WERI-Rb-1 (cell line): ENCODE data around the gene NME4.
A peak's percentile ranks its signal among the peaks of the same experiment; 100 is the strongest.

ENCODE experiments used
- DNase-seq: peaks from one replicate; pipeline ENCODE4 v3.0.0-alpha.2; 2020
- H3K27ac ChIP-seq: fragments of 250-450 bp; sonication (Bioruptor Pico); 2 replicates; pipeline ENCODE4 v1.5.1; 2020; ENCODE audit warnings: mild to moderate bottlenecking, moderate library complexity
- H3K27me3 ChIP-seq: fragments of 250-450 bp; sonication (Bioruptor Pico); 2 replicates; pipeline ENCODE4 v1.5.1; 2021; ENCODE audit warnings: mild to moderate bottlenecking, low read depth, moderate library complexity; ENCODE audit not compliant: insufficient read depth, severe bottlenecking
- H3K36me3 ChIP-seq: fragments of 250-450 bp; sonication (Bioruptor Pico); 2 replicates; pipeline ENCODE4 v1.5.1; 2020; ENCODE audit warnings: mild to moderate bottlenecking, moderate library complexity
- H3K4me3 ChIP-seq: 2 replicates; pipeline ENCODE4 v1.5.1; 2011; ENCODE audit warnings: low read depth, mild to moderate bottlenecking, control low read depth, low read length
- H3K9me3 ChIP-seq: fragments of 250-450 bp; sonication (Bioruptor Pico); 2 replicates; pipeline ENCODE4 v1.5.1; 2021; ENCODE audit warnings: mild to moderate bottlenecking, moderate library complexity; ENCODE audit not compliant: severe bottlenecking
- TF ChIP-seq, protein P1 (sequence below): IDR thresholded peaks from 2 replicates; pipeline ENCODE4 v1.5.1; 2011; ENCODE audit warnings: low read depth, mild to moderate bottlenecking, control low read depth, inconsistent platforms, low read length

NME4 gene

GRCh38 chr16:352547-353403, 44.2 kb upstream of the NME4 start, which contains the start of gene AXIN1:
TSS of gene AXIN1 (minus strand) at chr16:352723. CDS start at chr16:347025, 5,698 bp downstream.
- no peaks in the 10 kb centered on the region for H3K27me3 ChIP-seq
- DNase-seq = peak; percentile 100
- H3K4me3 ChIP-seq = peak within 1 kb of the TSS; percentile 62
- peaks cover 22% of the 10 kb centered on the region for H3K36me3 ChIP-seq
- TF ChIP-seq, protein P1, sequence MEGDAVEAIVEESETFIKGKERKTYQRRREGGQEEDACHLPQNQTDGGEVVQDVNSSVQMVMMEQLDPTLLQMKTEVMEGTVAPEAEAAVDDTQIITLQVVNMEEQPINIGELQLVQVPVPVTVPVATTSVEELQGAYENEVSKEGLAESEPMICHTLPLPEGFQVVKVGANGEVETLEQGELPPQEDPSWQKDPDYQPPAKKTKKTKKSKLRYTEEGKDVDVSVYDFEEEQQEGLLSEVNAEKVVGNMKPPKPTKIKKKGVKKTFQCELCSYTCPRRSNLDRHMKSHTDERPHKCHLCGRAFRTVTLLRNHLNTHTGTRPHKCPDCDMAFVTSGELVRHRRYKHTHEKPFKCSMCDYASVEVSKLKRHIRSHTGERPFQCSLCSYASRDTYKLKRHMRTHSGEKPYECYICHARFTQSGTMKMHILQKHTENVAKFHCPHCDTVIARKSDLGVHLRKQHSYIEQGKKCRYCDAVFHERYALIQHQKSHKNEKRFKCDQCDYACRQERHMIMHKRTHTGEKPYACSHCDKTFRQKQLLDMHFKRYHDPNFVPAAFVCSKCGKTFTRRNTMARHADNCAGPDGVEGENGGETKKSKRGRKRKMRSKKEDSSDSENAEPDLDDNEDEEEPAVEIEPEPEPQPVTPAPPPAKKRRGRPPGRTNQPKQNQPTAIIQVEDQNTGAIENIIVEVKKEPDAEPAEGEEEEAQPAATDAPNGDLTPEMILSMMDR = peak; percentile 46
- no peaks in the 10 kb centered on the region for H3K9me3 ChIP-seq
- H3K27ac ChIP-seq = peak within 1 kb of the TSS; percentile 56

DNA sequence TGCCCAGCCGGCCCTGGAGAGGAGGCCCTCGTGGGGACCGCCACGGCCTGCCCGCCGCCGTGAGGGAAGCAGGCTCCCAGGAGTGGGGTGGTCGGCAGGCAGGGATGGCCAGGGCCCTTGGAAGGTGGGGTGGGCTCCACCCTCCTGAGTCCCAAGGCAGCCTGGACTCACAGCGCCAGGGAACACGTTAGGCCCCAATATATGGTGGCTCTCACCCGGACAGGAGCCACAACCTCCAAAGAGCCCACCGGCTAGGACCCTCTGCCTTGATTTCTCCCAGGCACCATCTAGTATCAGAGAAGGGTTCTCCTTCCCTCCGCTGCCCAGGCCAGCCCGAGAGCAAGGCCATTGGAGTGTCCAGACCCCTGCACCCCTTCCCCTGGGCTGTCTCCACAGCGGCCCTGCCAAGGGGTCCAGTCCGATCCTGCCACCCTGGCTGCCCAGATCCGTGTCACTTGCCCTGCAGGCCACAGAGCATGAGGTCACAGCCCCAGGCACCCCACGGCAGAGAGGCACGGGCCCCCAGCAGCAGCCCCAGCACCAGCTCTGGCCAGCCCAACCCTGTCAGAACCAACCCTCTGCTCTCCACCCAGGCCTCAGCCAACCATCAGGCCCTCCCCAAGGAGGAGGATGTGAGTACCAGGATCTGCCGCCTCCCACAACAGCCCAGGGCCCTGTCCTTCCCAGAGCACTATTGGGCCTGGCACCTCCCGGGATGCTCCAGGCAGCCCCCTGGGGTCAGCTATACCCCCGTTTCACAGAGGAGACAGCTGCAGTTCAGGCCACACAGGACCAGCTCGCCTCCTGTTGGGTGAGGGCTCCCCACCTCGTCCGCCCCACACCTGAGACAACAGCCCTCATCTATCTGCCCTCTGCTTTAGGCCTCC, 43.4 kb upstream of the NME4 start:
- Histone ChIP-seq H3K4me3 (peak overlapping the region; percentile 37), H3K36me3 (peaks cover 17% of the 10 kb centered on the region), H3K27ac (peak overlapping the region; percentile 56), H3K9me3 (no peaks in the 10 kb centered on the region), H3K27me3 (no peaks in the 10 kb centered on the region)
- DNase-seq = no peak
- TF ChIP-seq, protein P1 = no peak

GRCh38 chr16:354291-354881, 42.6 kb upstream of the NME4 start:
- H3K9me3 ChIP-seq = no peaks in the 10 kb centered on the region
- H3K36me3 ChIP-seq = peaks cover 14% of the 10 kb centered on the region
- H3K27ac ChIP-seq = no peak overlapping the region
- TF ChIP-seq, protein P1 = no peak
- DNase-seq = no peak
- no peak overlapping the region for H3K4me3 ChIP-seq
- H3K27me3 ChIP-seq = no peaks in the 10 kb centered on the region

GRCh38 chr16:354971-355461, 42.0 kb upstream of the NME4 start:
- DNase-seq = no peak
- H3K27me3 ChIP-seq = no peaks in the 10 kb centered on the region
- TF ChIP-seq, protein P1 = no peak
- H3K4me3 ChIP-seq = no peak overlapping the region
- peaks cover 11% of the 10 kb centered on the region for H3K36me3 ChIP-seq
- no peak overlapping the region for H3K27ac ChIP-seq
- no peaks in the 10 kb centered on the region for H3K9me3 ChIP-seq

GRCh38 chr16:356741-357140, 40.3 kb upstream of the NME4 start:
- no peak overlapping the region for H3K4me3 ChIP-seq
- TF ChIP-seq, protein P1 = no peak
- no peaks in the 10 kb centered on the region; the same call in none of the 2 replicates for H3K36me3 ChIP-seq
- H3K27me3 ChIP-seq = no peaks in the 10 kb centered on the region
- no peaks in the 10 kb centered on the region for H3K9me3 ChIP-seq
- no peak for DNase-seq
- H3K27ac ChIP-seq = no peak overlapping the region
